ENCODE data around the gene GPR15. TPM values are rescaled to one million over a fixed set of nuclear protein-coding genes. Genes with fewer than 3 reads are reported as not detected.
A peak's percentile ranks its signal among the peaks of the same experiment; 100 is the strongest.

The GPR15 gene
- total and polyA plus RNA-seq, 10 of the 15 experiments (the other 5 are each of a cell fraction or from before 2014, with no cell fraction given) = 70.7 to 150 (median 115) TPM

DNA sequence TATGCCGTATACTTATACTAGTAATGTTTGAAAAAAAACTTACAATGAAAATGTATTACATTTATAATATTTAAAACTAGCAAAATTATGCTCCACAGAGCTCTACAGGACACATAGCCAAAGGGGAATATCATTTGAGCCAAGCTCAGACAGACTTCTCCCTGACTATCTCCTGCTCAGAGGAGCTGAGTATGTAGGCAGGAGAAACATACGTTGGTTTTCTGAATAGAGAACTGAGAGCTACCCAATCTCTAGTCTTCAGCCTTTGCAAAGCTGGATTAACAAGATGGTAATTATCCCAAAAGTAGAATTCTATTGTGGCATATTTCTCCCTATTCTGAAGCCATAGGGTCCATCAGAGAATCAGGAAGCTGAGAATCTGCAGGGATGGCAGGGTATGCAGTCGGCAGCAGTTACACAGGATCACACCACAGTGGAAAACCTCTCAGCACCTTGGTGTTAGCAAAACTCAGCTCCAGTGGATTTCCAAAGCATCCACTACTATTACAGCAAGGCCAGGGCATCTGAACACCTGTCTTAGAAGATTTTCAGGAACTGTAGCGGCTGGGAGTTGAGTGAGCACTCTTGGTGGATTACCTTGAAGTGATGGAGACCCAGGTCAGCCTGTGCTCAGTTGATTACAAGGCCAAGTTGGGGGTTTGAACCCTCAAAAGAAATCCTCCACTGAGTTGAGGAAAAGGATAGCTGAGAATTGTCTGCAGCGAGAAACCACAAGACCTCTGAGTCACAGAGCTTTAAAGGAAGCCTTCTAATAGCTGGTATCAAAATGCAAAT is 30.1 kb downstream of the GPR15 start (continued):
- TF ChIP-seq, protein P1, sequence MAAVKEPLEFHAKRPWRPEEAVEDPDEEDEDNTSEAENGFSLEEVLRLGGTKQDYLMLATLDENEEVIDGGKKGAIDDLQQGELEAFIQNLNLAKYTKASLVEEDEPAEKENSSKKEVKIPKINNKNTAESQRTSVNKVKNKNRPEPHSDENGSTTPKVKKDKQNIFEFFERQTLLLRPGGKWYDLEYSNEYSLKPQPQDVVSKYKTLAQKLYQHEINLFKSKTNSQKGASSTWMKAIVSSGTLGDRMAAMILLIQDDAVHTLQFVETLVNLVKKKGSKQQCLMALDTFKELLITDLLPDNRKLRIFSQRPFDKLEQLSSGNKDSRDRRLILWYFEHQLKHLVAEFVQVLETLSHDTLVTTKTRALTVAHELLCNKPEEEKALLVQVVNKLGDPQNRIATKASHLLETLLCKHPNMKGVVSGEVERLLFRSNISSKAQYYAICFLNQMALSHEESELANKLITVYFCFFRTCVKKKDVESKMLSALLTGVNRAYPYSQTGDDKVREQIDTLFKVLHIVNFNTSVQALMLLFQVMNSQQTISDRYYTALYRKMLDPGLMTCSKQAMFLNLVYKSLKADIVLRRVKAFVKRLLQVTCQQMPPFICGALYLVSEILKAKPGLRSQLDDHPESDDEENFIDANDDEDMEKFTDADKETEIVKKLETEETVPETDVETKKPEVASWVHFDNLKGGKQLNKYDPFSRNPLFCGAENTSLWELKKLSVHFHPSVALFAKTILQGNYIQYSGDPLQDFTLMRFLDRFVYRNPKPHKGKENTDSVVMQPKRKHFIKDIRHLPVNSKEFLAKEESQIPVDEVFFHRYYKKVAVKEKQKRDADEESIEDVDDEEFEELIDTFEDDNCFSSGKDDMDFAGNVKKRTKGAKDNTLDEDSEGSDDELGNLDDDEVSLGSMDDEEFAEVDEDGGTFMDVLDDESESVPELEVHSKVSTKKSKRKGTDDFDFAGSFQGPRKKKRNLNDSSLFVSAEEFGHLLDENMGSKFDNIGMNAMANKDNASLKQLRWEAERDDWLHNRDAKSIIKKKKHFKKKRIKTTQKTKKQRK (IDR thresholded peaks at IDR 0.05; ENCODE audit: low read depth, low read length) = no peak
- TF ChIP-seq ASH2L (IDR thresholded peaks at IDR 0.05; ENCODE audit: borderline replicate concordance, low read depth) = no peak
- TF ChIP-seq EZH2 (IDR thresholded peaks at IDR 0.05; ENCODE audit: borderline replicate concordance, control insufficient read depth, low read depth, low read length) = no peak
- TF ChIP-seq FOS (IDR thresholded peaks at IDR 0.05; ENCODE audit: borderline replicate concordance, extremely low read depth, insufficient read length) = no peak
- TF ChIP-seq ZNF687 (IDR thresholded peaks at IDR 0.05) = peak; percentile 25
- no peak for TF ChIP-seq HDGF (IDR thresholded peaks at IDR 0.05)
- TF ChIP-seq YY1 (IDR thresholded peaks at IDR 0.05; ENCODE audit: low read depth, low read length) = no peak
- TF ChIP-seq RUNX3 (IDR thresholded peaks at IDR 0.05; ENCODE audit: low read length) = peak; percentile 87
- no peak for TF ChIP-seq ATF7 (IDR thresholded peaks at IDR 0.05; ENCODE audit: low read depth)
- no peak for TF ChIP-seq FOXM1 (IDR thresholded peaks at IDR 0.05; ENCODE audit: low read depth, low read length)
- no peak for TF ChIP-seq MYB (IDR thresholded peaks at IDR 0.05; ENCODE audit: borderline replicate concordance, low read depth, low read length)
- no peak for TF ChIP-seq NR2F1 (conservative IDR thresholded peaks at IDR 0.05)
- no peak for TF ChIP-seq NBN (IDR thresholded peaks at IDR 0.05)
- TF ChIP-seq RELB (IDR thresholded peaks at IDR 0.05; ENCODE audit: low read depth) = no peak
- no peak for TF ChIP-seq SIX5 (IDR thresholded peaks at IDR 0.05; ENCODE audit: low read depth, low read length, severe bottlenecking)
- no peak for TF ChIP-seq IRF4 (IDR thresholded peaks at IDR 0.05; ENCODE audit: low read depth, low read length)
- TF ChIP-seq CHD4 (IDR thresholded peaks at IDR 0.05) = no peak
- TF ChIP-seq TBL1XR1 (IDR thresholded peaks at IDR 0.05; ENCODE audit: low read depth, low read length) = no peak
- no peak for TF ChIP-seq ZBTB4 (CRISPR knock-in tag; IDR thresholded peaks at IDR 0.05)

Measured in GM12878 (cell line).